HG03196 (cell line): ENCODE results near the gene METTL1.
"Not testable (repeated sequence)": the region's sequence is repeated elsewhere in the genome, so short reads cannot be mapped to it uniquely, and the experiment has no call there.

ENCODE experiments used
- ATAC-seq: cut with Tn5 transposase; IDR thresholded peaks from one replicate; pipeline ENCODE4 v1.9.1; 2021; ENCODE audit not compliant: unreplicated experiment

METTL1 gene

GRCh38 chr12:57797933-57798332, 26.0 kb upstream of the METTL1 start:
- no peak for ATAC-seq

- no peak for ATAC-seq
Observed at GRCh38 chr12:57796996-57797395, 25.1 kb upstream of the METTL1 start.

GRCh38 chr12:57795354-57795753, 23.4 kb upstream of the METTL1 start:
- no peak for ATAC-seq

GRCh38 chr12:57793920-57794319, 22.0 kb upstream of the METTL1 start:
- ATAC-seq = no peak

- ATAC-seq = no peak
Observed at GRCh38 chr12:57783861-57784260, 12.0 kb upstream of the METTL1 start.

- ATAC-seq = no peak
Observed at GRCh38 chr12:57783466-57783801, 11.5 kb upstream of the METTL1 start.

GRCh38 chr12:57782608-57783465, 10.9 kb upstream of the METTL1 start, which contains the start of gene TSFM:
TSS of gene TSFM (plus strand) at chr12:57782787. CDS start at chr12:57782802, 15 bp downstream.
- ATAC-seq = peak; percentile 85

GRCh38 chr12:57782243-57782607, 10.3 kb upstream of the METTL1 start:
- ATAC-seq = peak; percentile 5

GRCh38 chr12:57781801-57782200, 9.9 kb upstream of the METTL1 start:
- no peak for ATAC-seq

- no peak for ATAC-seq
Observed at GRCh38 chr12:57781244-57781643, 9.3 kb upstream of the METTL1 start.

GRCh38 chr12:57780284-57780897, 8.5 kb upstream of the METTL1 start:
- no peak for ATAC-seq

GRCh38 chr12:57779736-57780135, 7.8 kb upstream of the METTL1 start:
- no peak for ATAC-seq

GRCh38 chr12:57777911-57778310, 6.0 kb upstream of the METTL1 start:
- ATAC-seq = no peak

- ATAC-seq = no peak
Observed at GRCh38 chr12:57777367-57777766, 5.5 kb upstream of the METTL1 start.

- ATAC-seq = no peak
Observed at GRCh38 chr12:57776247-57776587, 4.3 kb upstream of the METTL1 start.

- ATAC-seq = no peak
Observed at GRCh38 chr12:57775563-57776246, 3.8 kb upstream of the METTL1 start.

GRCh38 chr12:57775044-57775443, 3.1 kb upstream of the METTL1 start:
- ATAC-seq = no peak

- ATAC-seq = not testable (repeated sequence)
Observed at GRCh38 chr12:57774634-57775033, 2.7 kb upstream of the METTL1 start.

GRCh38 chr12:57772429-57773322, 771 bp upstream of the METTL1 start, which contains the start of gene EEF1AKMT3:
TSS of gene EEF1AKMT3 (plus strand) at chr12:57772614. CDS start at chr12:57772725, 111 bp downstream.
- peak; percentile 20 for ATAC-seq

- ATAC-seq = peak; percentile 56
Observed at GRCh38 chr12:57771236-57771872, 551 bp downstream of the METTL1 start.
